Panc1 (cell line): ENCODE measurements around the gene MPL. TPM values are rescaled to one million over a fixed set of nuclear protein-coding genes. Genes with fewer than 3 reads are reported as not detected.

Experiments used
- ATAC-seq: fragments of 200-7000 bp; cut with Tn5 transposase; 2 replicates; pipeline ENCODE4 v1.9.1; 2020; ENCODE audit warnings: mild to moderate bottlenecking, moderate library complexity
- BruUV-seq: library from RNA; stranded (reverse); fragments of 400-500 nt; replicated peaks from 2 replicates; lab custom pipeline; 2021; lab: Mats Ljungman, UMichigan
- CTCF ChIA-PET: fragments of 300-600 bp; sonication (Branson Sonifier 250); formaldehyde crosslinking; loops from one replicate; lab custom pipeline; 2022; ENCODE audit warnings: antibody characterized with exemption; lab: Charles Lee
- POLR2A ChIA-PET: fragments of 300-600 bp; sonication (Branson Sonifier 250); formaldehyde crosslinking; loops from one replicate; lab custom pipeline; 2022; ENCODE audit warnings: antibody characterized with exemption; lab: Charles Lee
- DNase-seq: peaks from one replicate; pipeline ENCODE4 v3.0.0-alpha.2; 2010; ENCODE audit warnings: low read depth, low spot score
- H3K27ac ChIP-seq: 2 replicates; pipeline ENCODE4 v1.5.1; 2011; ENCODE audit warnings: mild to moderate bottlenecking, low read length, inconsistent platforms
- H3K27me3 ChIP-seq: fragments of 200-500 bp; sonication (Bioruptor generic); 2 replicates; pipeline ENCODE4 v1.6.0; 2014; ENCODE audit warnings: low read length, inconsistent platforms; ENCODE audit not compliant: control insufficient read depth, insufficient read depth
- H3K36me3 ChIP-seq: fragments of 200-500 bp; sonication (Bioruptor generic); 2 replicates; pipeline ENCODE4 v1.5.1; 2014; ENCODE audit warnings: inconsistent platforms, mild to moderate bottlenecking, low read length, moderate library complexity; ENCODE audit not compliant: control insufficient read depth, insufficient read depth
- H3K4me1 ChIP-seq: 2 replicates; pipeline ENCODE4 v1.5.1; 2011; ENCODE audit warnings: inconsistent platforms, mild to moderate bottlenecking, low read length, moderate library complexity; ENCODE audit not compliant: control insufficient read depth, insufficient read depth
- H3K4me3 ChIP-seq, 2 experiments: 2 replicates each; pipeline ENCODE4 v1.5.1; 2011 to 2012; ENCODE audit warnings: low read depth in 2 of 2, low read length in 2 of 2, mild to moderate bottlenecking in 2 of 2, inconsistent platforms in 1 of 2, moderate library complexity in 1 of 2
- H3K9me3 ChIP-seq: fragments of 200-500 bp; sonication (Bioruptor generic); 2 replicates; pipeline ENCODE4 v1.5.1; 2014; ENCODE audit warnings: low read depth, mild to moderate bottlenecking, inconsistent platforms, low read length, moderate library complexity; ENCODE audit not compliant: control insufficient read depth, insufficient read depth
- POLR2AphosphoS5 ChIP-seq: IDR thresholded peaks from 2 replicates; pipeline ENCODE4 v1.6.1; 2012; ENCODE audit warnings: mild to moderate bottlenecking, low read depth, low read length, moderate library complexity
- SIN3A ChIP-seq: IDR thresholded peaks from 2 replicates; pipeline ENCODE4 v1.6.1; 2012; ENCODE audit warnings: low read depth, mild to moderate bottlenecking, low read length, moderate library complexity, borderline replicate concordance; ENCODE audit not compliant: insufficient read depth
- TCF7L2 ChIP-seq: IDR thresholded peaks from 2 replicates; pipeline ENCODE4 v1.6.1; 2011; ENCODE audit warnings: mild to moderate bottlenecking, low read depth, low read length, inconsistent platforms
- in situ Hi-C: cut with HindIII; loops from 2 replicates; pipeline ENCODE4 v1.10.0; 2016; ENCODE audit warnings: low sequenced_read_pairs, low pct_unique_long_range_greater_than_20kb
- intact Hi-C: fragments of 100-400 bp; cut with micrococcal nuclease; formaldehyde crosslinking; loops from one replicate; pipeline ENCODE4 v1.10.0; 2022; ENCODE audit not compliant: unreplicated experiment
- total RNA-seq: library from RNA; stranded (reverse); gene quantifications from one replicate; pipeline ENCODE4 v1.2.1, GENCODE V29; 2021; ENCODE audit not compliant: unreplicated experiment
- TF ChIP-seq, protein P1 (sequence below), 2 experiments: IDR thresholded peaks; 2 replicates each; pipeline ENCODE4 v1.6.1; 2011 to 2012; ENCODE audit warnings: low read depth in 2 of 2, control low read depth in 1 of 2, low read length in 1 of 2, mild to moderate bottlenecking in 1 of 2, moderate library complexity in 1 of 2; ENCODE audit not compliant: insufficient read depth in 1 of 2
- TF ChIP-seq, protein P2 (sequence below): fragments of 450-650 bp; IDR thresholded peaks from 2 replicates; pipeline ENCODE4 v1.5.1; 2017; ENCODE audit warnings: mild to moderate bottlenecking

MPL gene
- total RNA-seq, 1 experiment from 2014 or later, result not detected

GRCh38 chr1:43344267-43344850 is 6.7 kb downstream of the MPL start:
- in situ Hi-C loops, result no loop called here
- DNase-seq (no peak), ATAC-seq (no peak)
- ChIA-PET CTCF (no interaction called here), POLR2A (no interaction called here)
- no peaks in the 10 kb centered on the region for H3K9me3 ChIP-seq
- BruUV-seq, result no TSS peak
- H3K4me3 ChIP-seq, result no peak overlapping the region
- no peak for TF ChIP-seq POLR2AphosphoS5
- no peak for TF ChIP-seq SIN3A
- TF ChIP-seq TCF7L2, result no peak
- TF ChIP-seq, protein P1, sequence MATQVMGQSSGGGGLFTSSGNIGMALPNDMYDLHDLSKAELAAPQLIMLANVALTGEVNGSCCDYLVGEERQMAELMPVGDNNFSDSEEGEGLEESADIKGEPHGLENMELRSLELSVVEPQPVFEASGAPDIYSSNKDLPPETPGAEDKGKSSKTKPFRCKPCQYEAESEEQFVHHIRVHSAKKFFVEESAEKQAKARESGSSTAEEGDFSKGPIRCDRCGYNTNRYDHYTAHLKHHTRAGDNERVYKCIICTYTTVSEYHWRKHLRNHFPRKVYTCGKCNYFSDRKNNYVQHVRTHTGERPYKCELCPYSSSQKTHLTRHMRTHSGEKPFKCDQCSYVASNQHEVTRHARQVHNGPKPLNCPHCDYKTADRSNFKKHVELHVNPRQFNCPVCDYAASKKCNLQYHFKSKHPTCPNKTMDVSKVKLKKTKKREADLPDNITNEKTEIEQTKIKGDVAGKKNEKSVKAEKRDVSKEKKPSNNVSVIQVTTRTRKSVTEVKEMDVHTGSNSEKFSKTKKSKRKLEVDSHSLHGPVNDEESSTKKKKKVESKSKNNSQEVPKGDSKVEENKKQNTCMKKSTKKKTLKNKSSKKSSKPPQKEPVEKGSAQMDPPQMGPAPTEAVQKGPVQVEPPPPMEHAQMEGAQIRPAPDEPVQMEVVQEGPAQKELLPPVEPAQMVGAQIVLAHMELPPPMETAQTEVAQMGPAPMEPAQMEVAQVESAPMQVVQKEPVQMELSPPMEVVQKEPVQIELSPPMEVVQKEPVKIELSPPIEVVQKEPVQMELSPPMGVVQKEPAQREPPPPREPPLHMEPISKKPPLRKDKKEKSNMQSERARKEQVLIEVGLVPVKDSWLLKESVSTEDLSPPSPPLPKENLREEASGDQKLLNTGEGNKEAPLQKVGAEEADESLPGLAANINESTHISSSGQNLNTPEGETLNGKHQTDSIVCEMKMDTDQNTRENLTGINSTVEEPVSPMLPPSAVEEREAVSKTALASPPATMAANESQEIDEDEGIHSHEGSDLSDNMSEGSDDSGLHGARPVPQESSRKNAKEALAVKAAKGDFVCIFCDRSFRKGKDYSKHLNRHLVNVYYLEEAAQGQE (IDR thresholded peaks at IDR 0.05; ENCODE audit: insufficient read depth in 1 of 2, low read depth in 2 of 2, low read length in 1 of 2), result no peak
- TF ChIP-seq, protein P2, sequence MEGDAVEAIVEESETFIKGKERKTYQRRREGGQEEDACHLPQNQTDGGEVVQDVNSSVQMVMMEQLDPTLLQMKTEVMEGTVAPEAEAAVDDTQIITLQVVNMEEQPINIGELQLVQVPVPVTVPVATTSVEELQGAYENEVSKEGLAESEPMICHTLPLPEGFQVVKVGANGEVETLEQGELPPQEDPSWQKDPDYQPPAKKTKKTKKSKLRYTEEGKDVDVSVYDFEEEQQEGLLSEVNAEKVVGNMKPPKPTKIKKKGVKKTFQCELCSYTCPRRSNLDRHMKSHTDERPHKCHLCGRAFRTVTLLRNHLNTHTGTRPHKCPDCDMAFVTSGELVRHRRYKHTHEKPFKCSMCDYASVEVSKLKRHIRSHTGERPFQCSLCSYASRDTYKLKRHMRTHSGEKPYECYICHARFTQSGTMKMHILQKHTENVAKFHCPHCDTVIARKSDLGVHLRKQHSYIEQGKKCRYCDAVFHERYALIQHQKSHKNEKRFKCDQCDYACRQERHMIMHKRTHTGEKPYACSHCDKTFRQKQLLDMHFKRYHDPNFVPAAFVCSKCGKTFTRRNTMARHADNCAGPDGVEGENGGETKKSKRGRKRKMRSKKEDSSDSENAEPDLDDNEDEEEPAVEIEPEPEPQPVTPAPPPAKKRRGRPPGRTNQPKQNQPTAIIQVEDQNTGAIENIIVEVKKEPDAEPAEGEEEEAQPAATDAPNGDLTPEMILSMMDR, result no peak
- no peaks in the 10 kb centered on the region for H3K27me3 ChIP-seq
- intact Hi-C loops, result no loop called here
- peaks cover 5% of the 10 kb centered on the region; the same call in 1 of the 2 replicates for H3K4me1 ChIP-seq
- H3K27ac ChIP-seq, result no peak overlapping the region
- no peaks in the 10 kb centered on the region for H3K36me3 ChIP-seq

DNA sequence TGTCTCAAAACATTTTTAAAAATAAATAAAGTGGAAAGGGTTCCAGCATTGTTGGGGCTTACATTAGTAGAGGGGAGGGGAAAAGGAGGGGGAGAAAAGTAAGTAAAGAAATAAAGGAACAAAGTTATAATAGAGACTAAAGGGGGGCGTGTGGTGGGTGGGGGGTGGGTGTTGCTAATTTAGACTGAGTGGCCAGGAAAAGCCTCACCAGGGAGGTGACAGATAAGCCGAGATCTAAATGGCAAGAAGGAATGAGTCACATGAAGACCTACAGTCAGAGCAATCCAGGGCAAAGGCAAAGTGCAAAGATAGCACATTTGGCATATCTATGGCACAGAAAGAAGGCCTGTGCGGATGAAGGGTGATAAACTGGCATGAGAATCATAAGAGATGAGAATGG is 7.5 kb downstream of the MPL start:
- no TSS peak for BruUV-seq
- in situ Hi-C loops (no loop called here), intact Hi-C loops (no loop called here)
- Histone ChIP-seq H3K27ac (no peak overlapping the region), H3K9me3 (no peaks in the 10 kb centered on the region), H3K4me3 (no peak overlapping the region), H3K36me3 (no peaks in the 10 kb centered on the region), H3K27me3 (no peaks in the 10 kb centered on the region), H3K4me1 (peaks cover 11% of the 10 kb centered on the region)
- TF ChIP-seq, protein P2, result no peak
- TF ChIP-seq POLR2AphosphoS5 (no peak), SIN3A (no peak), TCF7L2 (no peak)
- TF ChIP-seq, protein P1 (IDR thresholded peaks at IDR 0.05; ENCODE audit: insufficient read depth in 1 of 2, low read depth in 2 of 2, low read length in 1 of 2), result no peak
- ChIA-PET POLR2A (no interaction called here), CTCF (no interaction called here)
- ATAC-seq (no peak), DNase-seq (no peak)
